NCI-H2107 (cell line): ENCODE measurements around the gene TRIO.

ENCODE experiments used
- DNase-seq: peaks from one replicate; lab custom pipeline; 2025; lab: John Stamatoyannopoulos, UW

The TRIO gene

GRCh38 chr5:14209222-14209822, 66.2 kb downstream of the TRIO start:
- no peak for DNase-seq

DNA sequence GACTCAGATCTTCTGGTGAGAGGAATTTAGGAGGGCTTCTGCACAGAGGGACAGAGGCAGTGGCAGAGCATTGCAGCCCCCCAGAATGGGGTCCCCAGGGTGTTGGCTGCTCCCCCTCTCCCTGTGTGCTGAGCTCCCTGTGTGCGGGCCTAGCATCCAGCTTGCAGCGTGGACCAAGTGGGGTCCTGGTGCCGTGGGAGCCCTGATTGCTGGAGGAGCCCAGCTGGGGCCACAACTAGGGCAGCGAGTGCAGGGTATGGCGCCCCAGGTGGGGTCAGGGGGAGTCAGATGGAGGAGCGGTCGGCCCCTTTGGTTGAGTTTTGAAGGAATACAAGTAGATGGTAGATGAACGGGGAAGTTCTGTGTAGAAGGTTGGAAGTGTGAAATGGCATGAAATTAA, 66.7 kb downstream of the TRIO start:
- DNase-seq, result no peak

GRCh38 chr5:14210729-14211128, 67.6 kb downstream of the TRIO start:
- DNase-seq, result no peak

DNA sequence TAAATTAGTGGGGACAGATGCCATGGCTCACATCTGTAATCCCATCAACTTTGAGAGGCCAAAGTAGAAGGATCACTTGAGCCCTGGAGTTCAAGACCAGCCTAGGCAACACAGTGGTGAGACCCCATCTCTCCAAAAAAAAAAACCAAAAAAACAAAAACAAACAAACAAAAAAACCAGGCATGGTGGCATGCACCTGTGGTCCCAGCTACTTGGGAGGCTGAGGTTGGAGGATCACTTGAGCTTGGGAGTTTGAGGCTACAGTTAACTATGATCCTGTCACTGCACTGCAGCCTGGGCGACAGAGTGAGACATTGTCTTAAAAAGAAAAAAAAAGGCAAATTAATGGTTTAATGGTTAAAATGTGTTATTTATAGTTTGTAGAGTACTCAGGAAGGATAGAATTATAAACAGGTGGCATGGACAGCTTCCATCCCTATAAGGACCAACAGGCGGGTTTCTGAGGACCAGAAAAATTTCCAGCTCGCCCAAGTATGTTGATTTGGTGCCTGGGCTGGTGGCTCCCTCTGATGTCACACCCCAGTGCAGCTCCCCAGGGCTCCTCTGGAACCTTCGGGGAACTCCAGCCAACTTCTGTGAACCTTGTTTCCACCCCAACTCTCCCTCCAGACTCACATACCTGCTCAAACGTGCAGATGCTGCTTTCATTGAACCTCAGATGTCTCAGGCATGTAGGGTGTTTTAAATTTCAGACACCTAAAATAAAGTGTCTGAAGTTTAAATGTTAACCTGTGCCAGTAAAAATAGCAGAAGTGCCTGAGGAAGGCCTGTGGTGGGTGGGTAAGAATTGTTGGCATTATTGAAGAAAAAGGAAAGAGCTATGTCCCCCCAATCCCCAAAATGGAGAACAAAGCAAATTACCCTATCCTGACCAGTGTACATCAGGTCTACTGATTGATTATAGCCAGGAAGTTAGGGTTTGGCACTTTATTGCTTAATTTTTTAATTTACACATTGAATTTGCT, 69.0 kb downstream of the TRIO start:
- DNase-seq, result no peak

GRCh38 chr5:14212838-14213237, 69.7 kb downstream of the TRIO start:
- no peak for DNase-seq

DNA sequence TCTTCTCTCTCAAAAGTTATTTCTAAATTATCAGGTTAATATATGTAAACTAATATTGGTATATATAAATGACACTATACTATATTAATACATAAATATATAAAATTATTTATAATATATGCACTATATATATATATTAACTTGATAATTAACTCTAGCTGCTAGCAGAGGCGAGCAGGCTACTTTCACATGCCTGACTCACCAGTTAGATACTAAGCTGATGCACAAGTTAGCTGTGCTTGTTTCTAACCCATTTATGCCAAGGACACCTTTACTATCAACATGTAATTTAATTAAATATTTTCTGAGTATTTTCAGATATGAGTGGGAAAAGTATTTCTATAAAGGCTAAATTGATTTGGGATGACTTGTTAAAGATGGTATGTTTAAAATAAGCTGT, 70.1 kb downstream of the TRIO start:
- DNase-seq, result no peak

- DNase-seq, result no peak
Observed at GRCh38 chr5:14213813-14214585, 70.9 kb downstream of the TRIO start.

GRCh38 chr5:14215901-14216300, 72.8 kb downstream of the TRIO start:
- DNase-seq, result no peak

DNA sequence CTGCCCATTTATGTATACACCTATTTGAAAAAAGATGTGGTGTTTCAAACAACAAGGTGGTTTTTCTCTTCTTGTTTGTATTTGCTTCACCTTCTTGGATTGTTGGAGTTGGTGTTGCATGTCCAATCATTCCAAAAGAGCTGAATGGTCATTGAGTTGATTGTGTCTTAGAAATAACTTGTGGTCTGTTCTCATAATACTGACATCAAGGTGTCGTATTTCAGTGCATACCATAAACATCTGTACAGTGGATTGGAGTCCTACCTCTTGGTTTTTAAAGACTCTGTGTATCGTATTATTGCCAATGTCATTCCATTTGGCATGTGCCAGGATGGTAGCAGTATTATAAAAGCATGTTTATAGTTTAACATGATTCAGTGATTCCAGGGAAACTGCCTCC, 73.2 kb downstream of the TRIO start:
- DNase-seq, result no peak

DNA sequence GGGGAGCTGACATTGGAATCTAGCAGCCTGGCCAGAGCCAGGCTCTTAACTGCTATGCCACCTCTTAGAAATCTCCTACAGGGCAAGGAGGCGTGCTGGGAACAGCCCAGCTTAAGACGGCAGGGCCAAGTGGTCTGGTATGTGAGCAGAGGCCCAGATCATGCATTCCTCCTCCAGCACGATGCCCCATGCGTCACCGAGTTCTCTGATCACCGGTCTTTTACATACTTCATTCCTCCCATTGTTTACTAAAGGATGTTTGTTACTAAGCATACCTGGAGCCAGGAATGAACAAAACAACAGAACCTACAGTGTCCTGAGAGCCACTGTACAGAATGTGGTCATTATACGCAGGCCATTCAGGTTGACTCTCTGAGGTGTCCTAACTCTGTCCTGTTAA, 73.8 kb downstream of the TRIO start:
- no peak for DNase-seq

GRCh38 chr5:14217587-14217986, 74.4 kb downstream of the TRIO start:
- DNase-seq, result no peak

DNA sequence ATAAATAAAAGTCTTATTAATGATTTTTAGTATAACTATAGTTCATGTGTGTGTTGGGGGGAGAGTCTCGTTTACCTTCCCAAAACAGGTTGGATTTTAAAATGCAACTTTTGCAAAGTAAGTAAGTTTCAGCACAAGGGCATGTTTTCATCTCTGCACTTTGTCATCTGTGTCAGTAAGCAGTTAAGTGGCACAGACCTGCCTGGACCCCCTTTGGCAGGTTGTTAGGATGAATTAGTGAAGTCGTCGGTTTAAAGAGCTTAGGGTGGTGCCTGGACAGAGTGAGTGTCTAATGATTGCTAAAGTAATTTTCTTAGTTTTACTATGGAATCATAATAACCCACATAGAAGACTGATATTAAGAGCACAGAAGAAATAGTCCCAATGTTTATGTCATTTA, 74.9 kb downstream of the TRIO start:
- no peak for DNase-seq

GRCh38 chr5:14218480-14218879, 75.3 kb downstream of the TRIO start:
- no peak for DNase-seq

- no peak for DNase-seq
Observed at GRCh38 chr5:14218897-14219573, 75.9 kb downstream of the TRIO start.

- DNase-seq, result no peak
Observed at GRCh38 chr5:14219800-14220512, 76.8 kb downstream of the TRIO start.

DNA sequence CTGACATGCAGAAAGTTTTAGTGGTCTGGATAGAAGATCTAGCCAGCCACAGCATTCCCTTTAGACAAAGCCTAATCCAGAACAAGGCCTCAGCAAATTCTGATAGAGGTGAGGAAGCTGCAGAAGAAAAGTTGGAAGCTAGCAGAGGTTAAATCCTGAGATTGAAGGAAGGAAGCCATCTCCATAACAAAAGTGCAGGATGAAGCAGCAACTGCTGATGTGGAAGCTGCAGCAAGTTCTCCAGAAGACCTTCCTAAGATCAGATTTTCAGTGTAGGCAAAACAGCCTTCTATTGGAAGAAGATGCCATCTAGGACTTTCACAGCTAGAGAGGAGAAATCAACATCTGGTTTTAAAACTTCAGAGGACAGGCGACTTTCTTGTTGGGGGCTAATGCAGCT, 77.5 kb downstream of the TRIO start:
- no peak for DNase-seq

DNA sequence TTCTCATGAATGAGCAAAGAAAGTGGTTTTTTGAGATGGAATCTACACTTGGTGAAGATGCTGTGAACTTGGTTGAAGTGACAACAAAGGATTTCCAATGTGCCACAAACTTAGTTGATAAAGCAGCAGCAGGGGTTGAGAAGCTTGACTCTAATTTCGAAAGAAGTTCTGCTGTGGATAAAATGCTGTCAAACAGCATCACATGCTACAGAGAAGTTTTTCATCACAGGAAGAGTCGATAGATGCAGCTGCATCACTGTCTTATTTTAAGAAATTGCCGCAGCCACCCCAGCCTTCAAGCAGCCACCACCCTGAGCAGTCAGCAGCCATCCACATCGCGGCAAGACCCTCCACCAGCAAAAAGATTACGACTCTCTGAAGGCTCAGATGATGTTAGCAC, 78.6 kb downstream of the TRIO start:
- DNase-seq, result no peak

DNA sequence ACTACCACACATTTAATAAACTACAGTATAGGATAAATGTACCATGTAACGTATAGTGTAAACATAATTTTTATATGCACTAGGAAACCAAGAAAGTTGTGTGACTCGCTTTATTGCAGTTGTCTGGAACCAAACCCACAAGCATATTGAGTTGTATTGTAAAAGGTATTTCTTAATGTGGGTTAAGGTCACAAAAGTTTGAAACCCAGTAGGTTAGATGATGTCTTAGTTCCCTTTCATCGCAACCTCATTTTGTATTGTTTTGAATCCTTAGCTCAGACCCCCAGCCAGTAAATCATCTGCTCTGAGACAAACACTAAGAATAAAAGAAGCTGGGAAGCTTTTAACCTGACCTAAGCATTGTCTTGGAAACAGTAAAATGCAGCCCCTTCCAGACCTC, 79.1 kb downstream of the TRIO start:
- DNase-seq, result no peak

DNA sequence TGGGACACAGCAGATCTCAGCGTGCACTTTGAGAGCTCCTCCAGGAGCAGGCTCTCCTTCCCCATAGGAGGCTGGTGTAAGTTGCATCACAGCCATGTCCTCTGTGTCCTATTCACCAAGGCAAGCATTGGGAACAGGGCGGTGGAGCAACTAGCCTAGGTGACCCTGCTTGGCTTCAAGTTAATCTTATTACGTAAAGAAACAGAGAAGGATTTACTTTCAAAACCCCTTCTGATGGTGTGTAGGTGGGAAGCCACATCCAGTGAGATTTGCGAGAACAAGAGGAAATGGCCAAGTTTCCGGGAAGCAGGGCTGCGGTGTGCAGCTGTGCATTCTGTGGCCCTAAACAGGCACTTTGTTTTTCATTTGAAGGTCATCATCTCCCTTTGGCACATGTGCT, 80.2 kb downstream of the TRIO start:
- no peak for DNase-seq

GRCh38 chr5:14225173-14225834, 82.2 kb downstream of the TRIO start:
- no peak for DNase-seq

DNA sequence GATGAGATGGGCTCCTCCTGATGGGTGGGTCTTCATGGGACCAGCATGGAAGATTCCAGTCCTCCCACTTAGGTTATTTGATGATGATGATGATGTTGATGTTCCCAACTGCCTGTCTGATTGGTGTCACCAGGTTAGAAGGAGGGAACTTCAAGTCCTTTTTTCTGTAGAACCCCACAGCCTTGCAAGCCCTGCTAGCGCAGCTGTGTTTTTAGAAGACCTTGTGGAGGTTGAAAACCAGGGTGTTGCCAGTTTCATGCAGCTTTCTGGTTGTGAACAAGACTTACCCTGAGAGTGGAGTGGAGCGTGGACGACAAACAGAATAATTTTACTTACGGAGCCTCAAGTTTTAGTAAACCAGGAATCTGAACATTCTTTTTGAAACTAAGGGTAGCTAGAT, 83.0 kb downstream of the TRIO start:
- DNase-seq, result no peak
